D721Med (cell line): ENCODE data around the gene RBM47.

ENCODE experiments used
- DNase-seq: peaks from one replicate; pipeline ENCODE4 v3.0.0; 2011; ENCODE audit warnings: low spot score; ENCODE audit not compliant: insufficient read length
- FAIRE-seq: peaks from 2 replicates; lab custom pipeline; 2011; peaks lifted over from hg19 to GRCh38; lab: Jason Lieb, UNC
- CTCF ChIP-seq: IDR thresholded peaks from 2 replicates; pipeline ENCODE4 v1.5.1; 2012; ENCODE audit warnings: mild to moderate bottlenecking, control low read depth; ENCODE audit not compliant: insufficient read depth; ENCODE audit errors: missing control alignments

The RBM47 gene

GRCh38 chr4:40379248-40379647, 250.4 kb downstream of the RBM47 start:
- TF ChIP-seq CTCF: no peak

GRCh38 chr4:40378619-40379018, 251.0 kb downstream of the RBM47 start:
- no peak for FAIRE-seq
- no peak for TF ChIP-seq CTCF
- DNase-seq: no peak

More at GRCh38 chr4:40379248-40379647, 250.4 kb downstream of the RBM47 start:
- DNase-seq (no peak), FAIRE-seq (no peak)

GRCh38 chr4:40377512-40378365, 251.9 kb downstream of the RBM47 start:
- FAIRE-seq: no peak
- no peak for TF ChIP-seq CTCF
- no peak for DNase-seq

- DNase-seq (no peak), FAIRE-seq (no peak)
- TF ChIP-seq CTCF: no peak
These were observed 254.0 kb downstream of the RBM47 start for GRCh38 chr4:40375620-40376019.

- FAIRE-seq (no peak), DNase-seq (no peak)
- no peak for TF ChIP-seq CTCF
These were observed 254.6 kb downstream of the RBM47 start for GRCh38 chr4:40375095-40375494.

GRCh38 chr4:40373636-40374035, 256.0 kb downstream of the RBM47 start:
- FAIRE-seq (no peak), DNase-seq (no peak)
- TF ChIP-seq CTCF: no peak
